ENCODE results near the gene ZMAT5.

Gene ZMAT5

DNA sequence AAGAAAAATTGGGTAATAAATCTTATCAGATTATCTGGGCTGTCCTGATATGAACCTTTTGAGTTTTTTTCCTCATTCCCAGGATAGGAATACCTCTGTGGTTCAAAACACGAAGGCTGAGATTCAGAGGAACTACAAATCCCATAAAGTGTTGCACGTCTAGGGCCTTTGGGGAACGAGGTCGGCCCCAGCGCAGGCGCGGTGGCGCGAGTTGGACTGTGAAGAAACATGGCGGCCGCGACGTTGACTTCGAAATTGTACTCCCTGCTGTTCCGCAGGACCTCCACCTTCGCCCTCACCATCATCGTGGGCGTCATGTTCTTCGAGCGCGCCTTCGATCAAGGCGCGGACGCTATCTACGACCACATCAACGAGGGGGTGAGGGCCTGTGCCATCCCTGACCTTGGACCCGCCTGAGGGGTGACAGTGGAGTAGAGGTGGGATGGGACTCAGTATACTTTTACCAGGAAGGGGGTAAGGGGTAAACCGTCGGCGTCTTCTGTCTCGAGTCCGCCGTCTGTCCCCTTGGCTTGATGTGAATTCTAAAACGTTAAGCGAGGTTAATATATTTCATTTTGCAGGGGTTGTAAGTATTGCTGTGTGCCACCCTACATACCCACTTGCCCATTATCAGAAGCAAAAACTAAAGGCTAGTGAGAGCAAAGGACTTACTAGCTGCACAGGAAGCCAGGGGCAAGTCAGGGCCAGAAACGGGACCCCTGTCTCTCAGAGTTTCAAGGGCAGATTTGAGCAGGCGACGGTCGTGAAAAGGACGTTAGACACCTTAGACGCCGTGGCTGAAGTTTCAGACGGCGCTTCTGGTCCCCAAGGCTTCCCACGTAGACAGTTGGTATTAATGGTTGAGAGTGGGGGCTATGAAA is 604 bp upstream of the ZMAT5 start, which contains the start of gene UQCR10:
Gene UQCR10, plus strand, starts transcription at position 199 of the 881 bp plus-strand sequence. Its CDS starts 30 bp downstream, at position 229.
- peak; percentile 93 to 95 (median 93) for DNase-seq
- ChIA-PET CTCF (interaction anchor here (0.7 kb wide), 1 partner anchor 236 kb away, joined by 3 read pairs; no protein-coding TSS in a partner anchor), POLR2A (interaction anchor here (1.7 kb wide), 1 partner anchor 34 kb away, joined by 6 read pairs; no protein-coding TSS in a partner anchor)
- peaks cover 0 to 15% (median 13%) of the 10 kb centered on the region in 4 experiments for H3K36me3 ChIP-seq (ENCODE audit: control insufficient read depth in 4 of 4, insufficient read depth in 4 of 4, low read length in 3 of 4)
- peak within 1 kb of the TSS; percentile 85 to 97 (median 95) for H3K4me3 ChIP-seq (ENCODE audit: control insufficient read depth in 1 of 7, extremely low read depth in 1 of 7, insufficient read depth in 4 of 7, low read depth in 2 of 7, low read length in 6 of 7)
- no peaks in the 10 kb centered on the region for H3K9me3 ChIP-seq (ENCODE audit: control extremely low read depth in 1 of 5, control insufficient read depth in 4 of 5, insufficient read depth in 2 of 5, low read depth in 1 of 5, low read length in 4 of 5)
- H3K27ac ChIP-seq (ENCODE audit: insufficient read depth in 1 of 2, low read depth in 1 of 2, low read length in 2 of 2, poor library complexity in 1 of 2, severe bottlenecking in 2 of 2) = peak within 1 kb of the TSS; percentile 82 to 91
- WGBS (ENCODE audit: insufficient coverage) = under 1% methylated on average over 20 of the region's 46 CpGs
- peaks cover 0 to 28% (median 21%) of the 10 kb centered on the region in 4 experiments for H3K4me1 ChIP-seq (ENCODE audit: control extremely low read depth in 1 of 4, control insufficient read depth in 4 of 4, insufficient read depth in 4 of 4, low read length in 3 of 4)
- H3K27me3 ChIP-seq (replicated peaks in 2 of 5; ENCODE audit: control insufficient read depth in 4 of 5, insufficient read depth in 5 of 5, low read length in 4 of 5) = no peaks in the 10 kb centered on the region

DNA sequence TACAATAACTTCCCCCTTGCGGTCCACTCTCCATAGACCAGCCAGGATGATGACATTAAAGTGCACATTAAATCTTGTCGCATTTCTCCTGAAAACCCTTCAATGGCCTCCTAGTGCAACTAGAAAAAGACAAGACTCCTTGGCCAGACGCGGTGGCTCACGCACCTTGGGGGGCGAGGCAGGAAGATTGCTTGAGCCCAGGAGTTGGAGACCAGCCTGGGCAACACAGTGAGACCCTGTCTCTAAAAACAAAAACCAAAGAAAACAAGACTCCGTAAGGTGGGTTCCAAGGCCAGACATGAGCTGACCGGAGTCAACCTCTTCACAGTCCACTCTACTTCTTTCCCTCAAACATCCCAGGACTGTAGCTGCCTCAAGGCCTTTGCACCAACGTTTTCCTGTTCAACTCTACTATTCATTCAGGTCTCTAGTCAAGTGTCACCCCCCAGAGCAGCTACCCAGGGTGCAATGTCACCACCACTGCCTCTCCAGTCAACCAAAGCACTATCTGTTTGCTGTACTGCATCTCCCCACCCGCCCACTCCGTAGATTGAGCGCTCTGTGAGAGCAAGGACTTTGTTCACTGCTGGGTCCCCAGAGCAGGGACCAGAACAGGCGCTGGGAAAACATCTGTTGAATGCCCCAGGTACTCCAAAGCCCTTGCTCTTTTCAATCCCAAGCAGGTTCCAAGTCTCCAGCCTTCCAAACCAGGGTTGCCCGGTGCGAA is 739 bp downstream of the ZMAT5 start:
- H3K4me1 ChIP-seq (ENCODE audit: control extremely low read depth in 1 of 4, control insufficient read depth in 4 of 4, insufficient read depth in 4 of 4, low read length in 3 of 4) = peaks cover 0 to 28% (median 21%) of the 10 kb centered on the region in 4 experiments
- H3K9me3 ChIP-seq (ENCODE audit: control extremely low read depth in 1 of 5, control insufficient read depth in 4 of 5, insufficient read depth in 2 of 5, low read depth in 1 of 5, low read length in 4 of 5) = no peaks in the 10 kb centered on the region
- H3K27ac ChIP-seq (ENCODE audit: insufficient read depth in 1 of 2, low read depth in 1 of 2, low read length in 2 of 2, poor library complexity in 1 of 2, severe bottlenecking in 2 of 2) = peak overlapping the region; percentile 82 to 91
- ChIA-PET CTCF (interaction anchor here (0.7 to 0.9 kb wide), 2 partner anchors 43 to 237 kb away, joined by 3 read pairs; no protein-coding TSS in a partner anchor), POLR2A (interaction anchor here (1.0 to 1.7 kb wide), 2 partner anchors 12 to 32 kb away, joined by 3 to 6 read pairs; no protein-coding TSS in a partner anchor)
- WGBS (ENCODE audit: insufficient coverage) = 62% methylated on average over 15 of the region's 15 CpGs
- no peaks in the 10 kb centered on the region for H3K27me3 ChIP-seq (replicated peaks in 2 of 5; ENCODE audit: control insufficient read depth in 4 of 5, insufficient read depth in 5 of 5, low read length in 4 of 5)
- H3K4me3 ChIP-seq (ENCODE audit: control insufficient read depth in 1 of 7, extremely low read depth in 1 of 7, insufficient read depth in 4 of 7, low read depth in 2 of 7, low read length in 6 of 7) = peak overlapping the region; percentile 85 to 97 (median 95)
- peaks cover 0 to 15% (median 13%) of the 10 kb centered on the region in 4 experiments for H3K36me3 ChIP-seq (ENCODE audit: control insufficient read depth in 4 of 4, insufficient read depth in 4 of 4, low read length in 3 of 4)
- peak in 2 of 3 donors; percentile 51 to 65 for DNase-seq

DNA sequence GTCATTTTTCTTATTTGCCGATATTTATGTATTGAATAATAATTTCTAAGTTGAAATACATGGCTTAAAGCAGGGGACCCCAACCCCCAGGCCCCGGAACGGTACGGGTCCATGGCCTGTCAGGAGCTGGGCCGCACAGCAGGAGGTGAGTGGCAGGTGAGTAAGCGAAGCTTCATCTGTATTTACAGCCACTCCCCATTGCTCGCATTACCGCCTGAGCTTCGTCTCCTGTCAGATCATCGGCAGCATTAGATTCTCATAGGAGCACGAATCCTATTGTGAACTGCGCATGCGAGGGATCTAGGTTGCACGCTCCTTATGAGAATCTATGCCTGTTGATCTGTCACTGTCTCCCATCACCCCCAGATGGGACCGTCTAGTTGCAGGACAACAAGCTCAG is 4.5 kb downstream of the ZMAT5 start:
- WGBS (ENCODE audit: insufficient coverage) = 98% methylated on average over 12 of the region's 15 CpGs
- POLR2A ChIA-PET = no interaction called here

DNA sequence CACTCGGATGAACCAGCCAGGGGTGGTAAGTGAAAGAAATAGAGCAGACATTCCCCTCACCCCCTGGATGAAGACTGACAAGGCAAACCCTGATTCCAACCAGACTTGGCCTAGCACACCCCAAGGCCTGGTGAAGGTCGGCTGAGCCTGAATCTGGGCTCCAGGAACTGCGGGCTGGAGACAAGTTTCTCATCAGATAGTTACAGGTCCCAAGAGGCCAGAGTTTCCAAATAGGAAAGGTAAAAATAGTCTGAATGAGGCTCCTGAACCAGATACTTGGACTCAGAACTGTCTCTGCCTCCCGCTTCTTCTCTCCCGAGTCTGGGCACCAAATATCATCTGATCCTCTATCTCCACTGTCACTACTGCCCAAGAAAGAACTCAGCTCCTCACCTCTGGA is 7.8 kb downstream of the ZMAT5 start:
- no peak overlapping the region for H3K27ac ChIP-seq (ENCODE audit: insufficient read depth in 1 of 2, low read depth in 1 of 2, low read length in 2 of 2, poor library complexity in 1 of 2, severe bottlenecking in 2 of 2)
- no peak overlapping the region for H3K4me3 ChIP-seq (ENCODE audit: control insufficient read depth in 1 of 7, extremely low read depth in 1 of 7, insufficient read depth in 4 of 7, low read depth in 2 of 7, low read length in 6 of 7)
- no peak for DNase-seq
- no peaks in the 10 kb centered on the region for H3K36me3 ChIP-seq (ENCODE audit: control insufficient read depth in 4 of 4, insufficient read depth in 4 of 4, low read length in 3 of 4)
- POLR2A ChIA-PET = no interaction called here
- no peaks in the 10 kb centered on the region for H3K9me3 ChIP-seq (ENCODE audit: control extremely low read depth in 1 of 5, control insufficient read depth in 4 of 5, insufficient read depth in 2 of 5, low read depth in 1 of 5, low read length in 4 of 5)
- H3K27me3 ChIP-seq (replicated peaks in 2 of 5; ENCODE audit: control insufficient read depth in 4 of 5, insufficient read depth in 5 of 5, low read length in 4 of 5) = no peaks in the 10 kb centered on the region
- 90% methylated on average over 4 of the region's 5 CpGs for WGBS (ENCODE audit: insufficient coverage)
- peaks cover 0 to under 1% (median under 1%) of the 10 kb centered on the region in 4 experiments for H3K4me1 ChIP-seq (ENCODE audit: control extremely low read depth in 1 of 4, control insufficient read depth in 4 of 4, insufficient read depth in 4 of 4, low read length in 3 of 4)
- CTCF ChIA-PET = no interaction called here

More for the DNA sequence above, 4.5 kb downstream of the ZMAT5 start:
- H3K4me3 ChIP-seq (ENCODE audit: control insufficient read depth in 1 of 7, extremely low read depth in 1 of 7, insufficient read depth in 4 of 7, low read depth in 2 of 7, low read length in 6 of 7) = no peak overlapping the region
- CTCF ChIA-PET = no interaction called here
- DNase-seq = no peak
- H3K27ac ChIP-seq (ENCODE audit: insufficient read depth in 1 of 2, low read depth in 1 of 2, low read length in 2 of 2, poor library complexity in 1 of 2, severe bottlenecking in 2 of 2) = no peak overlapping the region
- H3K36me3 ChIP-seq (ENCODE audit: control insufficient read depth in 4 of 4, insufficient read depth in 4 of 4, low read length in 3 of 4) = no peaks in the 10 kb centered on the region
- no peaks in the 10 kb centered on the region for H3K9me3 ChIP-seq (ENCODE audit: control extremely low read depth in 1 of 5, control insufficient read depth in 4 of 5, insufficient read depth in 2 of 5, low read depth in 1 of 5, low read length in 4 of 5)
- H3K4me1 ChIP-seq (ENCODE audit: control extremely low read depth in 1 of 4, control insufficient read depth in 4 of 4, insufficient read depth in 4 of 4, low read length in 3 of 4) = peaks cover 0 to 16% (median 10%) of the 10 kb centered on the region in 4 experiments
- no peaks in the 10 kb centered on the region for H3K27me3 ChIP-seq (replicated peaks in 2 of 5; ENCODE audit: control insufficient read depth in 4 of 5, insufficient read depth in 5 of 5, low read length in 4 of 5)

DNA sequence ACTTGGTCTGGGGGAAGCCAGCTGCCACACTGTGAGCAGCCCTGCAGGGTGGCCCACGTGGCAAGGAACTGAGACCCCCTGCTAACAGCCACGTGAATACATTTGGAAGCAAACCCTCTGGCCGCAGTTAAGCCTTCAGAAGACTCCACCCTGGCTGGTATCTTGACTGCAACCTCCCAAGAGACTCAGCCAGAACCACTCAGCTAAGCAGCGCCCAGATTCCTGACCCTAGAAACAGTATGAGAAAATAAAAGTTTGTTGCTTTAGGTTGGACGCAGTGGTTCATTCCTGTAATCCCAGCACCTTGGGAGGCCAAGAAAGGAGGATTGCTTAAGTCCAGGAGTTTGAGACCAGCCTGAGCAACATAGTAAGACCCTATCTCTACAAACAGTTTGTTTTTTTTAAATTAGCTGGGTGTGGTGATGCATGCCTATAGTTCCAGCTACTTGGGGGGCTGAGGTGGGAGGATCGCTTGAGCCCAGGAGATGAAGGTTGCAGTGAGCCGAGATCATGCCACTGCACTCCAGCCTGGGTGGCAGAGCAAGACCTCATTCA is 8.7 kb downstream of the ZMAT5 start:
- no peak for DNase-seq
- Histone ChIP-seq H3K9me3 (ENCODE audit: control extremely low read depth in 1 of 5, control insufficient read depth in 4 of 5, insufficient read depth in 2 of 5, low read depth in 1 of 5, low read length in 4 of 5) (no peaks in the 10 kb centered on the region), H3K27ac (ENCODE audit: insufficient read depth in 1 of 2, low read depth in 1 of 2, low read length in 2 of 2, poor library complexity in 1 of 2, severe bottlenecking in 2 of 2) (no peak overlapping the region), H3K4me1 (ENCODE audit: control extremely low read depth in 1 of 4, control insufficient read depth in 4 of 4, insufficient read depth in 4 of 4, low read length in 3 of 4) (no peaks in the 10 kb centered on the region), H3K27me3 (replicated peaks in 2 of 5; ENCODE audit: control insufficient read depth in 4 of 5, insufficient read depth in 5 of 5, low read length in 4 of 5) (no peaks in the 10 kb centered on the region), H3K4me3 (ENCODE audit: control insufficient read depth in 1 of 7, extremely low read depth in 1 of 7, insufficient read depth in 4 of 7, low read depth in 2 of 7, low read length in 6 of 7) (no peak overlapping the region), H3K36me3 (ENCODE audit: control insufficient read depth in 4 of 4, insufficient read depth in 4 of 4, low read length in 3 of 4) (peaks cover 0 to 3% (median 0%) of the 10 kb centered on the region in 4 experiments)
- ChIA-PET CTCF (no interaction called here), POLR2A (no interaction called here)
- WGBS (ENCODE audit: insufficient coverage) = 93% methylated on average over 2 of the region's 7 CpGs

DNA sequence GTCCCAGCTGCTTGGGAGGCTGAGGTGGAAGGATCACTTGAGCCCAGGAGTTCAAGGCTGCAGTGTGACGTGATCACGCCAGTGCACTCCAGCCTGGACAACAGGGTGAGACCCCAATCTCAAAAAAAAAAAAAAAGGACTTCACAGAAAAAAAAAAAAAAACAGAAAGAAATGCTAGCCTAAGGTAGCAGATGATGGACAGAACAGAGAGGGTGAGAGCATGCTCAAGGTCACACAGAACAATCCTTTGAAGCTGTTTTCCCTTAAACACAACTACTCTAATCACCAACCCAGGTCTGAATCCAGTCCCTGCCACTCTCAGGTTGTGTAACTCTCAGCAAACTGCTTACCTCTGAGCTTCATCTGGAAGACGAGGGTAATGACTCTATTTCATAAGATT is 9.7 kb downstream of the ZMAT5 start:
- WGBS (ENCODE audit: insufficient coverage) = no CpG with 5 or more reads among the region's 3 CpGs
- no peak for DNase-seq
- Histone ChIP-seq H3K27ac (ENCODE audit: insufficient read depth in 1 of 2, low read depth in 1 of 2, low read length in 2 of 2, poor library complexity in 1 of 2, severe bottlenecking in 2 of 2) (no peak overlapping the region), H3K4me3 (ENCODE audit: control insufficient read depth in 1 of 7, extremely low read depth in 1 of 7, insufficient read depth in 4 of 7, low read depth in 2 of 7, low read length in 6 of 7) (no peak overlapping the region), H3K36me3 (ENCODE audit: control insufficient read depth in 4 of 4, insufficient read depth in 4 of 4, low read length in 3 of 4) (peaks cover 0 to 3% (median 1%) of the 10 kb centered on the region in 4 experiments), H3K9me3 (ENCODE audit: control extremely low read depth in 1 of 5, control insufficient read depth in 4 of 5, insufficient read depth in 2 of 5, low read depth in 1 of 5, low read length in 4 of 5) (no peaks in the 10 kb centered on the region), H3K4me1 (ENCODE audit: control extremely low read depth in 1 of 4, control insufficient read depth in 4 of 4, insufficient read depth in 4 of 4, low read length in 3 of 4) (no peaks in the 10 kb centered on the region), H3K27me3 (replicated peaks in 2 of 5; ENCODE audit: control insufficient read depth in 4 of 5, insufficient read depth in 5 of 5, low read length in 4 of 5) (no peaks in the 10 kb centered on the region)
- ChIA-PET POLR2A (no interaction called here), CTCF (interaction anchor here (1.1 kb wide), 1 partner anchor 19 kb away, joined by 3 read pairs; no protein-coding TSS in a partner anchor)
